ENCODE data around the gene LRRC23. TPM values are rescaled to one million over a fixed set of nuclear protein-coding genes. Genes with fewer than 3 reads are reported as not detected.

LRRC23 gene
- total and polyA plus RNA-seq, 2 of the 13 experiments (the other 11 are each of a cell fraction or from before 2014, with no cell fraction given), result 6.0 to 7.8 TPM

DNA sequence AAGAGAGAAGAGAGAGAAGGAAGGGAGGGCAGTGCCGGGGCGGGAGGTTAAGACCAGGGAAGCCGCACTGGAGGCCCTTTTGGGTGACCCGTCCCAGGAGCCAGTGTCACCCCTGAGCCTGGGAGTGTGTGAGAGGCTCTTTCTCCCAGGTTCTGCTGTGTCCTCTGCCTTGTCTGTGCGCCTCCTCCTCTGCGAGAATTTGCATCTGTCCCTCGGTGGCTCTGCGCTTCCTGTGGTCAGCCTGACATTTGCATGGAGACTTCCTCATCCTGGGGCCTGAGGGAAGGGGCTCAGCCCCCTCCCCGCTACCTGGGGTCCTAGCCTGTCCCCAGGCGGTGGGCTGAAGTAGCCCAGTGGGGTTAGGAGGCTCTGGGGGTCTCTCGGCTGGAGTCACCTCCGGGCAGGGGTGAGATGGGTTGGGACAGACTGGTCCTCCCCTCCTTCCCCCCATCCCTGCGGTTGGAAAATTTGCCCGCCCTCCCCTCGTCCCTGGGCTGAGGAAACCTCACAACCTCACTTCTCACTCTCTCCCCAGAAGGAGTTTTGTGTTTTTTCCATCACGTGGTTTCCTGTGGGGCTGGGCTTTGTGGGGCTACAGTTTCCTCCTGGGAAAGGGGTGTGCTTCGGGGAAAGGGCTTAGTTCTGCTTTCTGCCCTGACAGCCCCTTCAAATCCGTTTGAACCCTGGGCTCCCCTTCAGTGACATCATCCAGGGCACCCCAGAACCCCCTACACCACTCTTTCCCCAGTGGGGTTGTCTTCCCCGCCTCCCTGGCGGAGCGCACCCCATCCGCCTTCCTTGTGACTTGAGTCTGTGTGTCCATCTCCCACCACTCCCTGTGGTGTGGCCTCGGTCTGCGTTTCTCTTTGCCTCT lies 49.1 kb downstream of the LRRC23 start:
- Histone ChIP-seq H3K9me3 (ENCODE audit: low read length) (no peaks in the 10 kb centered on the region), H3K79me2 (ENCODE audit: insufficient read depth, low read length) (no peaks in the 10 kb centered on the region), H2AFZ (ENCODE audit: low read length) (no peak overlapping the region), H4K20me1 (ENCODE audit: insufficient read depth, low read length) (no peaks in the 10 kb centered on the region), H3K27ac (ENCODE audit: extremely low read length, insufficient read depth, low read length) (no peak overlapping the region), H3K4me1 (ENCODE audit: insufficient read depth, low read length) (peaks cover 5% of the 10 kb centered on the region; the same call in 1 of the 2 replicates), H3K36me3 (replicated peaks in 1 of 2; ENCODE audit: control insufficient read depth in 1 of 2, insufficient read depth in 2 of 2, low read length in 2 of 2) (no peaks in the 10 kb centered on the region; a peak in 1 of 5 replicates), H3K4me2 (ENCODE audit: low read depth, low read length) (no peak overlapping the region), H3K9ac (ENCODE audit: insufficient read depth, low read depth, low read length) (no peak overlapping the region), H3K27me3 (ENCODE audit: control insufficient read depth in 1 of 2, insufficient read depth in 2 of 2, low read length in 2 of 2) (no peaks in the 10 kb centered on the region), H3K4me3 (replicated peaks in 1 of 3; ENCODE audit: insufficient read depth in 1 of 3, low read depth in 2 of 3, low read length in 3 of 3) (no peak overlapping the region)
- intact Hi-C loops (cut with micrococcal nuclease; ENCODE audit: unreplicated experiment) (no loop called here), in situ Hi-C loops (cut with HindIII; ENCODE audit: extremely low pct_ligation_motif_present, low pct_unique_long_range_greater_than_20kb) (no loop called here)
- DNase-seq (ENCODE audit: low spot score) (no peak), ATAC-seq (no peak), FAIRE-seq (no peak)
- ChIA-PET POLR2A (interaction anchor here (0.7 to 1.2 kb wide), 2 partner anchors 7 to 10 kb away, joined by 4 to 5 read pairs; partner anchors contain the start of genes C12orf57 and RNU7-1), CTCF (ENCODE audit: low intra/inter-chr PET ratio, low total read pairs) (no interaction called here)
- no TSS peak for BruUV-seq (replicated peaks)
- 83% methylated on average over 21 of the region's 24 CpGs for WGBS (ENCODE audit: low lambda C conversion rate)
- TF ChIP-seq HOXD1 (CRISPR knock-in tag; IDR thresholded peaks at IDR 0.05) (no peak), PLRG1 (conservative IDR thresholded peaks at IDR 0.05) (no peak), ISL2 (CRISPR knock-in tag; IDR thresholded peaks at IDR 0.05) (no peak), ZNF639 (CRISPR knock-in tag; conservative IDR thresholded peaks at IDR 0.05) (no peak), ZNF546 (CRISPR knock-in tag; conservative IDR thresholded peaks at IDR 0.05) (no peak), EP300 (IDR thresholded peaks at IDR 0.05; ENCODE audit: low read depth in 2 of 2, low read length in 2 of 2) (no peak), EP300 (CRISPR knock-in tag; IDR thresholded peaks at IDR 0.05; ENCODE audit: borderline replicate concordance) (no peak), THYN1 (CRISPR knock-in tag; IDR thresholded peaks at IDR 0.05; ENCODE audit: borderline replicate concordance, low read depth) (no peak), RBFOX2 (IDR thresholded peaks at IDR 0.05; ENCODE audit: low read depth, low read length) (no peak), ZNF207 (IDR thresholded peaks at IDR 0.05; ENCODE audit: borderline replicate concordance) (no peak), MTF2 (CRISPR knock-in tag; IDR thresholded peaks at IDR 0.05; ENCODE audit: borderline replicate concordance) (no peak)
- TF ChIP-seq, protein P1, sequence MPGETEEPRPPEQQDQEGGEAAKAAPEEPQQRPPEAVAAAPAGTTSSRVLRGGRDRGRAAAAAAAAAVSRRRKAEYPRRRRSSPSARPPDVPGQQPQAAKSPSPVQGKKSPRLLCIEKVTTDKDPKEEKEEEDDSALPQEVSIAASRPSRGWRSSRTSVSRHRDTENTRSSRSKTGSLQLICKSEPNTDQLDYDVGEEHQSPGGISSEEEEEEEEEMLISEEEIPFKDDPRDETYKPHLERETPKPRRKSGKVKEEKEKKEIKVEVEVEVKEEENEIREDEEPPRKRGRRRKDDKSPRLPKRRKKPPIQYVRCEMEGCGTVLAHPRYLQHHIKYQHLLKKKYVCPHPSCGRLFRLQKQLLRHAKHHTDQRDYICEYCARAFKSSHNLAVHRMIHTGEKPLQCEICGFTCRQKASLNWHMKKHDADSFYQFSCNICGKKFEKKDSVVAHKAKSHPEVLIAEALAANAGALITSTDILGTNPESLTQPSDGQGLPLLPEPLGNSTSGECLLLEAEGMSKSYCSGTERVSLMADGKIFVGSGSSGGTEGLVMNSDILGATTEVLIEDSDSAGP (CRISPR knock-in tag; IDR thresholded peaks at IDR 0.05; ENCODE audit: borderline replicate concordance), result no peak
- TF ChIP-seq, protein P2, sequence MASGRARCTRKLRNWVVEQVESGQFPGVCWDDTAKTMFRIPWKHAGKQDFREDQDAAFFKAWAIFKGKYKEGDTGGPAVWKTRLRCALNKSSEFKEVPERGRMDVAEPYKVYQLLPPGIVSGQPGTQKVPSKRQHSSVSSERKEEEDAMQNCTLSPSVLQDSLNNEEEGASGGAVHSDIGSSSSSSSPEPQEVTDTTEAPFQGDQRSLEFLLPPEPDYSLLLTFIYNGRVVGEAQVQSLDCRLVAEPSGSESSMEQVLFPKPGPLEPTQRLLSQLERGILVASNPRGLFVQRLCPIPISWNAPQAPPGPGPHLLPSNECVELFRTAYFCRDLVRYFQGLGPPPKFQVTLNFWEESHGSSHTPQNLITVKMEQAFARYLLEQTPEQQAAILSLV (CRISPR knock-in tag; IDR thresholded peaks at IDR 0.05; ENCODE audit: borderline replicate concordance), result no peak
